Measurements from ENCODE around the gene PPP1R16B.

PPP1R16B gene

GRCh38 chr20:38927902-38928578, 122.5 kb downstream of the PPP1R16B start:
- in situ Hi-C loops (cut with HindIII; ENCODE audit: low sequenced_read_pairs), result no loop called here

DNA sequence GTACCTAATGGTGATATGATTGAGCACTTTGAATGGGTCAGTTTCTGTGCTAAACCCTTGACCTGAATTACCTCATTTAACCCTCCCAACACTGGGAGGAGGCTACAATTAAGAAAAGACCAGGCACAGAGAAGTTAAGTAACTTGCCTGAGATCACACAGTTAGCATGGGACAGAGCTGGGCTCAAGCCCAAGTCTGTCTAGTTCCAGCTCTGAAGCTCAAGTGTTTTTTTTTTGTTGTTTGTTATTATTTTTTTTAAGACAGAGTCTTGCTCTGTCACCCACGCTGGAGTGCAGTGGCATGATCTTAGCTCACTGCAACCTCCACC, 124.7 kb downstream of the PPP1R16B start:
- in situ Hi-C loops (cut with HindIII; ENCODE audit: low sequenced_read_pairs), result no loop called here

DNA sequence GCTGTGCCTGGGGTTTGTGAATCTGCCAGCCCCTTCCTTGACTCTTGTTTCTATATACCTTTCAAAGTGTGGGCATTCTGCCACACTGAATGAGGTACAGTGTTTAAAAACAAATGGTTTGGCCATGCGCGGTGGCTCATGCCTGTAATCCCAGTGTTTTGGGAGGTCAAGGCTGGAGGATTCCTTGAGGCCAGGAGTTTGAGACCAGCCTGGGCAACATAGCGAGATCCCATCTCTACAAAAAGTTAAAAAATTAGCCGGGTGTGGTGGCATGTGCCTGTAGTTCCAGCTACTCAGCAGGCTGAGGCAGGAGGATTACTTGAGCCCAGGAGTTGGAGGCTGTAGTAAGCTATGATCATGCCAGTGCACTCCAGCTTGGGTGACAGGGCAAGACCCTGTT, 126.5 kb downstream of the PPP1R16B start:
- in situ Hi-C loops (cut with HindIII; ENCODE audit: low sequenced_read_pairs), result no loop called here

GRCh38 chr20:38932457-38933120, 127.1 kb downstream of the PPP1R16B start:
- in situ Hi-C loops (cut with HindIII; ENCODE audit: low sequenced_read_pairs), result no loop called here

DNA sequence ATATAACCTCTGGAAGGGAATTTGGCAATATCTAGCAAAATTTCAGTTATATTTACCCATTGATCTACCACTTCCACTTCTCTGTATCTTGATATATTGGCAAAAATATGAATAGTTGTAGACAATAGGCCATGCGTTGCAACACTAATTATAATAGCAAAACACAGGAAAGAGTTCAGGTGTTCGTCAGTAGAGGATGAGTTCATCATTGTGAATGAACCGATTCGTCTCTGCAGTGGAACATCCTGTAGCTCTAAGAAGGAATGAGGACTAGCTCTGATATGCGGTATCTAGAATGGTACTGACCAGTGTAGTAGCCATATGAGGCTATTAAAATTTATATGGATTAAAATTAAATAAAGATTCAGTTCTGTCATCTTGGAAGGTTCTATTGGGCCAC, 129.0 kb downstream of the PPP1R16B start:
- in situ Hi-C loops (cut with HindIII; ENCODE audit: low sequenced_read_pairs), result no loop called here

DNA sequence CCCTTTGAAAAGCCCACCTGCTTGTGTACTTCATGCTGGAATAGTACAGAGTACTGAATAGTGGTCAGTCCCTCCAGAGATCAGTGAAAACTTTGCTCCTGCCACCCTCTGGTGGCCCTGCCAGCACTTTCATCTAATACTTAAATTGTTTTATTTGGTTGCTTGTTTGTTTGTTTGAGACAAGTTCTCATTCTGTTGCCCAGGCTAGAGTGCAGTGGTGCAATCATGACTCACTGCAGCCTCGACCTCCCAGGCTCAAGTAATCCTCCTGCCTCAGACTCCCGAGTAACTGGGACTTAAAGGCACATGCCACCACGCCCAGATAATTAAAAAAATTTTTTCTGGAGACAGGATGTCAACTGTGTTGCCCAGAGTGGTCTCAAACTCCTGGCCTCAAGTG, 129.8 kb downstream of the PPP1R16B start:
- in situ Hi-C loops (cut with HindIII; ENCODE audit: low sequenced_read_pairs), result no loop called here

GRCh38 chr20:38935967-38936407, 130.5 kb downstream of the PPP1R16B start:
- in situ Hi-C loops (cut with HindIII; ENCODE audit: low sequenced_read_pairs), result no loop called here

- in situ Hi-C loops (cut with HindIII; ENCODE audit: low sequenced_read_pairs), result no loop called here
Measured at GRCh38 chr20:38937000-38937399, 131.5 kb downstream of the PPP1R16B start.

DNA sequence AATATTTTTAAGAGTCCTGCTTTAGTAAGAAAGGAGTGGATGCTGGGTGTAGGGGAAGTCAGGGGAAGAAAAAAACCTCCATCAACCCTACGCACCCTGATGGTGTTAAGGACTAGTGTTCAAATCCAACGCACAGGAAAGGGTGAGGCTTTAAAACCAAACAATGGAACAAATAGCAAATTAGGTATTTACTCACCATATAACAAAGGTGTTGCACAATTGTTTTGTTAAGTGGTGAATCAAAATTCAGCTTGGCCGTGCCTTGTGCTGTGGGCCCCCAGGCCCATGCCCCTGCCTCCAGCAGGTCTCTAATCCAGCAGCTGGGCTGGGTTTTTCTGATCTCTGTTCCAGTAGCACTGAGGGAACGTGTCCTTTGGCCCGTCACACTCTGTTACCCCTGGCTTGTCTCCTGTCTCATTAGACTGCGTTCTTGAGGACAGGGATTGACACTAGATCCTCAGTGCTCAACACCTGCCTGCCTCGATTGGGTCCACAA, 132.5 kb downstream of the PPP1R16B start:
- in situ Hi-C loops (cut with HindIII; ENCODE audit: low sequenced_read_pairs), result no loop called here

DNA sequence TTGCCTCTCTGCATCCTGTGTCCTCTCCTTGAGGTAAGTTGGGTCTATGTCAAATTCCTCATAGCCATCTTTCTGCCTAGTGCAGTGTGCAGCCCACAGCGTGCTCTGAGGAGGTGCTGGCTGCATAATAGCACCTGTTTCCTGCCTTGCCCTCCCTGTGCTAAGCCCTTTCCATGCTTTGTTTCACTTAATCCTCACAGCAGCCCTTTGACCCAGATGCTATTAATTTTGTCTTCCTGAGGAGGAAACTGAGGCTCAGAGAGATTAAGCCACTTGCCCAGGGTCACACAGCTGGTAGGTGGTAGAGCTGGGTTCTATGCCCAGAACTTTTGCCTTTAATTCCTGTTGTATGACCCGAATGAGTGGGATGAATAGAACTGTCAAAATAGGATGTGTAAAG, 134.2 kb downstream of the PPP1R16B start:
- in situ Hi-C loops (cut with HindIII; ENCODE audit: low sequenced_read_pairs), result no loop called here

GRCh38 chr20:38940644-38941043, 135.1 kb downstream of the PPP1R16B start:
- in situ Hi-C loops (cut with HindIII; ENCODE audit: low sequenced_read_pairs), result no loop called here

- in situ Hi-C loops (cut with HindIII; ENCODE audit: low sequenced_read_pairs), result no loop called here
Measured at GRCh38 chr20:38941726-38942389, 136.4 kb downstream of the PPP1R16B start.

- in situ Hi-C loops (cut with HindIII; ENCODE audit: low sequenced_read_pairs), result no loop called here
Measured at GRCh38 chr20:38945012-38945411, 139.5 kb downstream of the PPP1R16B start.

GRCh38 chr20:38946836-38947235, 141.3 kb downstream of the PPP1R16B start:
- in situ Hi-C loops (cut with HindIII; ENCODE audit: low sequenced_read_pairs), result no loop called here

- in situ Hi-C loops (cut with HindIII; ENCODE audit: low sequenced_read_pairs), result no loop called here
Measured at GRCh38 chr20:38947931-38948362, 142.4 kb downstream of the PPP1R16B start.

DNA sequence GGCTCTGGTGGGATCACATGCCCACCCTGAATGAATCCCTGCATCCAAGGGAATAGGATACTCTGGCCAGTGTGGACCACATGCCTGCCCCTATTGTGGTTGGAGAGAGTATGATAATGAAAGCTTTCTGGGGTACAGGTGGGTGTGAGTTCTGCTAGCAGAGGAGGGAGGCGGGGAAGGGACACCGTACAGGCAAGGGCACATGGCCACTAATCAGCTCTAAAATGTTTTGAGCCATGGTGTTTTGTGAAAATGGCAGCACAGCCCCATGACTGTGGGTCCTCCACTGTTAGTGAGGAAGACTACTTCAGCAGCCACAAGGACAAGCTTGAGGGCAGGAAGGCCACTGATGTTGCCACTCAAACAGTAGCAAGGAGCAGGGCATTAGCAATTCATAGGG, 144.8 kb downstream of the PPP1R16B start:
- in situ Hi-C loops (cut with HindIII; ENCODE audit: low sequenced_read_pairs), result no loop called here

GRCh38 chr20:38951611-38952010, 146.1 kb downstream of the PPP1R16B start:
- in situ Hi-C loops (cut with HindIII; ENCODE audit: low sequenced_read_pairs), result no loop called here

GRCh38 chr20:38952153-38952552, 146.7 kb downstream of the PPP1R16B start:
- in situ Hi-C loops (cut with HindIII; ENCODE audit: low sequenced_read_pairs), result no loop called here

DNA sequence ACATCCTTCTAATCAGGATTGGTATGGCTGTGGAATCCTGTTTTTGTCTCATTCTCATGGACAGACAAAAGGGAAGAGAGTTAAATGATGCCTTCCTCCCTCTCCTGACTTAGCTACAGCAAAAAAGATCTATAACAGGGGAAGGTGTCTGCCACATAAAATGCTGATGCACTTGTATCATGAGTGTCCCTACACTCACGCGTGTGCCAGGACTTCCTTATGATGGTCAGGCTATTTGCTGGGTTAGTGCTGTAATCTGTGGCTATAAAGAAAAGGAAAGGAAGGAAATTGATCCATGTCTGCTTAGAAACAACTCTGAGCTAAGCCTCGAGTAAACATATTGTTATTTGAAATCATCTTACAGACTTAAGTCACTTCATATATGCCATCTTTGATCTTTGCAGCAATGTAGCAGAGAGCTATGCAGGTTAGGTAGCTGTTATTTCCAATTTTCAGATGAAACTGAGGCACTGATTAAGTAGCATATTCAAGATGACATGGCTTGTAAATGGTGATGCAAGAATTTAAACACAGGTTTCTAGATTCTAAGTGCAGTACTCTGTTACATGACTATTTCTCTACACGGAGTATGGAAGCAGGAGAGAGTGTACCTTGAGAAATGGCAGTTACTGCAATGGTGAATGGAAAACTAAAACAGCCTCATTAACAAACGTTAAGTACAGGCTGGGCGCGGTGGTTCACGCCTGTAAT, 148.3 kb downstream of the PPP1R16B start:
- in situ Hi-C loops (cut with HindIII; ENCODE audit: low sequenced_read_pairs), result no loop called here

DNA sequence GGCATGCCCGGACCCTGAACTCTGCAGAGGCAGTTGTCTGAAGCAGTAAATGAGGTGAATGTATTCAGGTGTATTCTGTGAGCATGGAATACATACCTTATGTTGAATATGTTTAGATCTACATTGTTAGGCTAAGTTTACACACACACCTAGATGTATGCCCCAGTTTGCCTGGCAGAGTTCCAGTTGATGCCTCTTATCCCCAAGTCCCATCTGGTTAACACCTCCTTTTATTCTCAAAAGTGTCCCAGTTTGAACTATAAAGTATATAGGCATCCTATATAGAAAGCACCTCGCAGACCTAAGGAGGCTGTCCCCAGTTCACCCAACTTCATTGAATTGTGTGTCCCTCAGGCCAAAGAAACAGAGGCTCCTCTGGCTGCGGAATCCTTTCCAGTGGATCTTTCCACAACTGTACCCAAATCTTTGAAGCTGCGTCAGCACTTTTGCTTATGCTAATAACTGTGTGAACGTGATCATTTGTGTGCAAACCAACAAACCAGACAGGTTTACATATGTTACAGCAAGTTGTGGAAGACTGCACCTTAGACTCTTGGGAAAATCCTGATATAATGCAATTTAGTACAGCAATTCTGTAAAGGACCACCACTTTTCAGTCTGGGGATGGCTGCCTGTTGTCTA, 151.9 kb downstream of the PPP1R16B start:
- in situ Hi-C loops (cut with HindIII; ENCODE audit: low sequenced_read_pairs), result no loop called here

GRCh38 chr20:38957915-38958485, 152.5 kb downstream of the PPP1R16B start:
- in situ Hi-C loops (cut with HindIII; ENCODE audit: low sequenced_read_pairs), result no loop called here
